PFSK-1 (cell line): ENCODE measurements around the gene FAM170B.

Experiments
- FOXP2 ChIP-seq: optimal IDR thresholded peaks from 2 replicates; pipeline ENCODE3; 2011; ENCODE audit warnings: borderline replicate concordance, control low read depth, inconsistent platforms; ENCODE audit not compliant: insufficient read depth; ENCODE audit errors: extremely low read length, extremely low read depth
- POLR2AphosphoS5 ChIP-seq: IDR thresholded peaks from 2 replicates; pipeline ENCODE4 v1.6.1; 2012; ENCODE audit warnings: low read depth, mild to moderate bottlenecking, control low read depth, low read length, moderate library complexity
- SIN3A ChIP-seq: IDR thresholded peaks from 2 replicates; pipeline ENCODE4 v1.6.1; 2012; ENCODE audit warnings: mild to moderate bottlenecking, low read length, moderate library complexity, borderline replicate concordance; ENCODE audit not compliant: insufficient read depth
- TAF1 ChIP-seq: IDR thresholded peaks from 2 replicates; pipeline ENCODE4 v1.6.1; 2012; ENCODE audit warnings: low read length, control low read depth, borderline replicate concordance; ENCODE audit not compliant: insufficient read depth
- TF ChIP-seq, protein P1 (sequence below), 2 experiments: IDR thresholded peaks; 2 replicates each; pipeline versions ENCODE4 v1.6.1 to v1.8.0; 2011 to 2012; ENCODE audit warnings: low read depth in 2 of 2, low read length in 2 of 2, control low read depth in 1 of 2, inconsistent platforms in 1 of 2, mild to moderate bottlenecking in 1 of 2, moderate library complexity in 1 of 2; ENCODE audit not compliant: insufficient read depth in 1 of 2

The FAM170B gene

DNA sequence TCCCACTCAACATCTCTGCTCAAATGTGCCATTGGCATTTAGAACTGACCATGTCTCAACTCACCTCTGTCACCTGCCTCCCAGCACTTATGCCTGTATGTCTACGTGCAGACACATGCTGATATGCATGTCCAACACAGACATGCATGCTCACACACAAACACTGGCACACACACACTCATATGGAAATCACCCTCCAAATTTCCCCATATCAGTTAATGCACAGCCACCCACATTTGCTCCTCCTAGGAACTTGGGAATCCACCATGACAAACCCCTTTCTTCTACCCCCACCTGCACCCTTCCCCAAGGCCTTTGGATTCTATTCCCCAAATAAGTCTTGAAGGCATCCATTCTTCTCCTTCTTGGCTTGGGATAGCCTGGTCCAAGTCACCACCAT lies 4.4 kb downstream of the FAM170B start:
- TF ChIP-seq, protein P1, sequence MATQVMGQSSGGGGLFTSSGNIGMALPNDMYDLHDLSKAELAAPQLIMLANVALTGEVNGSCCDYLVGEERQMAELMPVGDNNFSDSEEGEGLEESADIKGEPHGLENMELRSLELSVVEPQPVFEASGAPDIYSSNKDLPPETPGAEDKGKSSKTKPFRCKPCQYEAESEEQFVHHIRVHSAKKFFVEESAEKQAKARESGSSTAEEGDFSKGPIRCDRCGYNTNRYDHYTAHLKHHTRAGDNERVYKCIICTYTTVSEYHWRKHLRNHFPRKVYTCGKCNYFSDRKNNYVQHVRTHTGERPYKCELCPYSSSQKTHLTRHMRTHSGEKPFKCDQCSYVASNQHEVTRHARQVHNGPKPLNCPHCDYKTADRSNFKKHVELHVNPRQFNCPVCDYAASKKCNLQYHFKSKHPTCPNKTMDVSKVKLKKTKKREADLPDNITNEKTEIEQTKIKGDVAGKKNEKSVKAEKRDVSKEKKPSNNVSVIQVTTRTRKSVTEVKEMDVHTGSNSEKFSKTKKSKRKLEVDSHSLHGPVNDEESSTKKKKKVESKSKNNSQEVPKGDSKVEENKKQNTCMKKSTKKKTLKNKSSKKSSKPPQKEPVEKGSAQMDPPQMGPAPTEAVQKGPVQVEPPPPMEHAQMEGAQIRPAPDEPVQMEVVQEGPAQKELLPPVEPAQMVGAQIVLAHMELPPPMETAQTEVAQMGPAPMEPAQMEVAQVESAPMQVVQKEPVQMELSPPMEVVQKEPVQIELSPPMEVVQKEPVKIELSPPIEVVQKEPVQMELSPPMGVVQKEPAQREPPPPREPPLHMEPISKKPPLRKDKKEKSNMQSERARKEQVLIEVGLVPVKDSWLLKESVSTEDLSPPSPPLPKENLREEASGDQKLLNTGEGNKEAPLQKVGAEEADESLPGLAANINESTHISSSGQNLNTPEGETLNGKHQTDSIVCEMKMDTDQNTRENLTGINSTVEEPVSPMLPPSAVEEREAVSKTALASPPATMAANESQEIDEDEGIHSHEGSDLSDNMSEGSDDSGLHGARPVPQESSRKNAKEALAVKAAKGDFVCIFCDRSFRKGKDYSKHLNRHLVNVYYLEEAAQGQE (IDR thresholded peaks at IDR 0.05; ENCODE audit: insufficient read depth in 1 of 2, low read depth in 2 of 2, low read length in 2 of 2), result no peak
- TF ChIP-seq POLR2AphosphoS5 (no peak), FOXP2 (no peak), SIN3A (no peak), TAF1 (no peak)

DNA sequence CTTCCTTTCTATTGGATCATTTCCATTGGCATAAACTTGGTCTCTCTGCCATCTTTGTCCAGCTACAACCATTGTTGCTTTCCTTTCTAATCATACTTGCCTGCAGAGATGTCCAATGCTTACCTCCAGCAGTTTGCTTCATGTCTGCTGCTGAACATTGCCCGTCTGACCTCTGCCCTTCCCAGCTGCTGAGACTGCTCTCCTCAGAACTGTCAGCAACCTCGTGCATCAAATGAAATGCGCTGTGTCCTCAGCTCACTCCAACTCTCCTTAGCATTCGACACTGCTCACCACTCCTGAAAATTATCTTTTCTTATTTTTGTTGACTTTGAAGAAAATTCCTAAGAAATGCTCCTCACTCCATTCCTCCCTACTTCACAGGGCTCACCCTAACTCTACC lies 5.0 kb downstream of the FAM170B start:
- TF ChIP-seq SIN3A (no peak), POLR2AphosphoS5 (no peak), FOXP2 (no peak), TAF1 (no peak)
- TF ChIP-seq, protein P1 (IDR thresholded peaks at IDR 0.05; ENCODE audit: insufficient read depth in 1 of 2, low read depth in 2 of 2, low read length in 2 of 2), result no peak

DNA sequence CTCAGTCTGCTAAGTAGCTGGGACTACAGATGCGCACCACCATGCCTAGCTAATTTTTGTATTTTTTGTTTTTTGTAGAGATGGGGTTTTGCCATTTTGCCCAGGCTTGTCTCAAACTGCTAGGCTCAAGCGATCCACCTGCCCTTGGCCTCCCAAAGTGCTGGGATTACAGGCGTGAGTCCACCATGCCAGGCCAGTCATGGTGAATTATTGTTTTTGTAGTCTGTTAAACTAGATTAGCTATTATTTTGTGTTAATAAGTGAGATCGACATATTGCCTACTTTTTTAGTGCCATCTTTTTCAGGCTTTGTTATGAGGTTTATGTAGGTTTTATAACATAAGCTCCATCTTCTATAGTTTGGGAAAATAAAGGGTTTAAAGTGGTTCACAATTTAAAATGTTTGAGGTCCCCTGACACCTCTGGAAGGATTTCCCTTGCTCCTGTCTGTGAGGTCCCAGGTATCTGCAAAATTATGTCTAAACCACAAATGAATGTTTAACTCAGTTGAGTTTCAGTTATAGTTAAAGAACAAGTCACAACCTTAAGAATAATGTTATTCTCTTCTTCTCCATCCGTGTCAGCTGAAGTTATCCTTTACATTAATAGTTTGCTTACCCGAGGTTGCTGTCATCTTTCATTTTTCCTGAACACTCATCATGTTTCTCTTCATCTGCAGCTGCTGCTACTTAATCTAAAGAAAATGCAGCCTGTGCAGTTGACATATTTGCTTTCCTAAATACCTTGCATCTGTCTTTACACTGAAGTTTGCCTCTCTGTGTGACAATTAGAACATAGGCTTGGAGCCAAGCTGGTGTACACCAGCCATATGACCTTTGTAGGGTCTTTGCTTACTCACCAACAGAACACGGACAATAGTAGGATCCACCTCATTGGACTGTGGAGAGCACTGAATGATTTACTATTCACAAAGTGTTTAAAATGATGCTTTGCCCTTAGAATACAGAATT lies 9.6 kb downstream of the FAM170B start:
- TF ChIP-seq, protein P1 (IDR thresholded peaks at IDR 0.05; ENCODE audit: insufficient read depth in 1 of 2, low read depth in 2 of 2, low read length in 2 of 2), result no peak
- TF ChIP-seq TAF1 (no peak), POLR2AphosphoS5 (no peak)

DNA sequence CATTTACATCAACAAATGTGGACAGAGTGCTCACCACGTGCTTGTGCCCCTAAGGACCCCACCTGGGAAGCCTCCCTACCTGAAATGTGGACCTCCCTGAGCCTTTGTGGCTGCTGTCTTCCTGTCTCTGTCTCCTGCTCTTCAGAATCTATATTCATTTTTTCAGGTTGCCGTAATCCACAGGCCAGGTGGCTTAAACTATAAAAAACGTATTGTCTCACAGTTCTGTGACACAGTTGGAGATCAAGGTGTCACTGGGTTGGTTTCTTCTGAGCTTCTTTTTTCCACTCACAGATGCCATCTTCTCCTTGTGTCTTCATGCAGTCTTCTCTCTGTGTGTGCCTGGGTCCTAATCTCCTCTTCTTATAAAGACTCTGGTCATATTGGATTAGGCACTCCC lies 12.9 kb downstream of the FAM170B start:
- TF ChIP-seq TAF1 (no peak), SIN3A (no peak), POLR2AphosphoS5 (no peak), FOXP2 (no peak)
- TF ChIP-seq, protein P1 (IDR thresholded peaks at IDR 0.05; ENCODE audit: insufficient read depth in 1 of 2, low read depth in 2 of 2, low read length in 2 of 2), result no peak
